ENCODE measurements around the gene RDX. TPM values are rescaled to one million over a fixed set of nuclear protein-coding genes. Genes with fewer than 3 reads are reported as not detected.
"Not testable (repeated sequence)": the region's sequence is repeated elsewhere in the genome, so short reads cannot be mapped to it uniquely, and the experiment has no call there.

Gene RDX
- total and polyA plus RNA-seq, 5 donors from 2014 or later, result 26.0 to 38.0 (median 28.9) TPM

DNA sequence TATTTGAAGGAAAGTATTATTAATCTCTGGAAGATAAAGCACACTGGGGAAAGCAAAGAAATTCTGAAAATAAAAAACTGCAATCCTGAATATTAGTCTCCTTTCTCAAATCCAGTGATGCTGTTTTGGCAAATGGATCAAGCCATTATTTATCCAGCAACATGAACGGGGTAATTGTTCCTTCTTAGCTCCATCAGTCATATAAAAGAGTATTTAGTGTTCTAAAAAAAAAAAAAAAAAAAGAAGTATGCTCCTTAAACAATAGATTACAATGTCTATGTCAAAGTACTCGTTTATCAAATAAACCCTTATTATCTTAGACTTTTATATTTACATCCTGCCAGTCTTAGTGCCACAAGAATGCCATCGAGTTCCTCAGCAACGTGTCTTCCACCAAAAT lies 1.3 kb downstream of the RDX start:
- no peaks in the 10 kb centered on the region for H3K27me3 ChIP-seq (ENCODE audit: control insufficient read depth, insufficient read depth, low read length)
- H3K36me3 ChIP-seq (ENCODE audit: control insufficient read depth, insufficient read depth, low read length), result no peaks in the 10 kb centered on the region
- peak overlapping the region in 2 of 3 donors; percentile 18 to 87 for H3K27ac Mint-ChIP-seq
- DNase-seq (no peak), ATAC-seq (ENCODE audit: low read depth in 2 of 2) (no peak)
- peak overlapping the region; percentile 91 for H3K4me3 ChIP-seq (ENCODE audit: low read depth, low read length)
- H3K4me3 Mint-ChIP-seq, result peak overlapping the region; percentile 89 to 98 (median 92)
- H3K4me1 Mint-ChIP-seq, result peaks cover 23 to 61% (median 52%) of the 10 kb centered on the region in 4 donors
- H3K27ac ChIP-seq (ENCODE audit: insufficient read depth, low read length, poor library complexity, severe bottlenecking), result no peak overlapping the region
- no peaks in the 10 kb centered on the region for H3K9me3 Mint-ChIP-seq
- peaks cover 6% of the 10 kb centered on the region for H3K36me3 Mint-ChIP-seq
- peaks cover 36% of the 10 kb centered on the region for H3K4me1 ChIP-seq (ENCODE audit: control insufficient read depth, insufficient read depth, low read length, poor library complexity, severe bottlenecking)
- no peaks in the 10 kb centered on the region for H3K9me3 ChIP-seq (ENCODE audit: control insufficient read depth in 2 of 2, low read length in 2 of 2)
- H3K27me3 Mint-ChIP-seq, result no peaks in the 10 kb centered on the region

DNA sequence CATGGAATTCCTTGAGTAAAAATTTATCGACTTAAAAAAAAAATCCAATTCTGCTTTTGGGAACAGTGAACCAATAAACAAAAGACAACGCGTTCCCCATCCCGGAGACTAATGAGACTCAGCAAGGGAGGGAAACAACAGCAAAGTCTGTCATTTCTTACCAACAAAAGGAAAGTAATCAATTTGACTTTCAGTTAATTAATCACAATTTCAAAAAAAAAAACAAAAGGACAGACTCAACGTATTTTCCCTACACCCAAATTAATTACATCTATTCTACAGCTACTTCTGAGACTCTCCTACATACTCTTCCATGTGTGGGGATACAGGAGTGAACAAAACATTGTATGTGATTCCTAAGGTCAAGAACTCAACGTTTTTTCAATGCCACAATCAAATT lies 1.9 kb downstream of the RDX start:
- H3K4me3 Mint-ChIP-seq, result peak overlapping the region; percentile 89 to 98 (median 92)
- H3K4me1 ChIP-seq (ENCODE audit: control insufficient read depth, insufficient read depth, low read length, poor library complexity, severe bottlenecking), result peaks cover 39% of the 10 kb centered on the region
- no peaks in the 10 kb centered on the region for H3K9me3 ChIP-seq (ENCODE audit: control insufficient read depth in 2 of 2, low read length in 2 of 2)
- no peaks in the 10 kb centered on the region for H3K36me3 ChIP-seq (ENCODE audit: control insufficient read depth, insufficient read depth, low read length)
- H3K27ac ChIP-seq (ENCODE audit: insufficient read depth, low read length, poor library complexity, severe bottlenecking), result no peak overlapping the region
- H3K36me3 Mint-ChIP-seq, result peaks cover 6% of the 10 kb centered on the region
- DNase-seq (no peak), ATAC-seq (ENCODE audit: low read depth in 2 of 2) (no peak)
- H3K27me3 ChIP-seq (ENCODE audit: control insufficient read depth, insufficient read depth, low read length), result no peaks in the 10 kb centered on the region
- peak overlapping the region; percentile 91 for H3K4me3 ChIP-seq (ENCODE audit: low read depth, low read length)
- H3K27ac Mint-ChIP-seq, result peak overlapping the region in 2 of 3 donors; percentile 66 to 84
- peaks cover 25 to 66% (median 55%) of the 10 kb centered on the region in 4 donors for H3K4me1 Mint-ChIP-seq
- no peaks in the 10 kb centered on the region for H3K9me3 Mint-ChIP-seq
- no peaks in the 10 kb centered on the region for H3K27me3 Mint-ChIP-seq

DNA sequence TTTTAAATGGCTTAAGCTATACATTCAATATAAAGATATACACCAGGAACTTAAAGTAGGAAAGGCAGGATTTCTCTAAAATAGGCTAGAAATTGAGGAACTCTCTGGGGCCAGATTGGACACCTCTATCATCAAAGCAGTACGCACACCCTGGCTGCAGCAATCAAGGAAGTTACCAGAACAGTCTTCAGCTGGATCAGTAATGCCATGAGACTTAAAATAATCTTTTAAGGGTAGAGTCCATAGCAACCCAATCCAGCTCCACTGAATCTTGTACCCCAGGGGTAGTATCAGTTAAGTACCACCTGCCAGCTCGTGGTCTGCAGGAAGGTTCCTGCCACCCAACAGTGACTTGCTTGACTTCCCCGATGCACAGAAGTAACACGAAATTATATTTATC lies 3.0 kb downstream of the RDX start:
- peaks cover 27 to 77% (median 60%) of the 10 kb centered on the region in 4 donors for H3K4me1 Mint-ChIP-seq

DNA sequence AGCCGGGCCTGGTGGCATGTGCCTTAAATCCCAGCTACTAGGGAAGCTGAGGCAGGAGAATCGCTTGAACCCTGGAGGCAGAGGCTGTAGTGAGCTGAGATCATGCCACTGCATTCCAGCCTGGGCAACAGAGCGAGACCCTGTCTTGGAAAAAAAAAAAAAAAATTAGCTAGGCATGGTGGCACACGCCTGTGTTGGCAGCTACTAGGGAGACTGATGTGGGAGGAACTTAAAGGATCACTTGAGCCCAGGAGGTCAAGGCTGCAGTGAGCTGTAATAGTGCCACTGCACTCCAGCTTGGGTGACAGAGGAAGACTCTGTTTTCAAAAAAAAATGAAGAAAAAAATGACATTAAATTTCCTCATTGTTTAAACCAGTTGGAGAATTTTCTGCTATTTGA lies 4.3 kb downstream of the RDX start:
- Mint-ChIP-seq H3K4me1 (peaks cover 31 to 83% (median 62%) of the 10 kb centered on the region in 4 donors), H3K27ac (peak overlapping the region in 1 of 3 donors; percentile 55)
- ATAC-seq (ENCODE audit: low read depth in 2 of 2); H3K36me3 Mint-ChIP-seq; H3K9me3 Mint-ChIP-seq; H3K27me3 Mint-ChIP-seq; H3K4me3 ChIP-seq (ENCODE audit: low read depth, low read length); H3K4me3 Mint-ChIP-seq; H3K9me3 ChIP-seq (ENCODE audit: control insufficient read depth in 2 of 2, low read length in 2 of 2); DNase-seq; H3K27ac ChIP-seq (ENCODE audit: insufficient read depth, low read length, poor library complexity, severe bottlenecking); H3K27me3 ChIP-seq (ENCODE audit: control insufficient read depth, insufficient read depth, low read length); H3K36me3 ChIP-seq (ENCODE audit: control insufficient read depth, insufficient read depth, low read length): not testable (repeated sequence)
- H3K4me1 ChIP-seq (ENCODE audit: control insufficient read depth, insufficient read depth, low read length, poor library complexity, severe bottlenecking), result peaks cover 50% of the 10 kb centered on the region

More for the DNA sequence above, 3.0 kb downstream of the RDX start:
- Histone ChIP-seq H3K36me3 (ENCODE audit: control insufficient read depth, insufficient read depth, low read length) (no peaks in the 10 kb centered on the region), H3K4me3 (ENCODE audit: low read depth, low read length) (peak overlapping the region; percentile 59), H3K27ac (ENCODE audit: insufficient read depth, low read length, poor library complexity, severe bottlenecking) (no peak overlapping the region), H3K9me3 (ENCODE audit: control insufficient read depth in 2 of 2, low read length in 2 of 2) (no peaks in the 10 kb centered on the region), H3K27me3 (ENCODE audit: control insufficient read depth, insufficient read depth, low read length) (no peaks in the 10 kb centered on the region), H3K4me1 (ENCODE audit: control insufficient read depth, insufficient read depth, low read length, poor library complexity, severe bottlenecking) (peaks cover 40% of the 10 kb centered on the region)
- Mint-ChIP-seq H3K9me3 (no peaks in the 10 kb centered on the region), H3K27me3 (no peaks in the 10 kb centered on the region), H3K27ac (peak overlapping the region; percentile 7 to 84 (median 38)), H3K36me3 (peaks cover 6% of the 10 kb centered on the region), H3K4me3 (peak overlapping the region; percentile 89 to 98 (median 92))
- DNase-seq (no peak), ATAC-seq (ENCODE audit: low read depth in 2 of 2) (no peak)

DNA sequence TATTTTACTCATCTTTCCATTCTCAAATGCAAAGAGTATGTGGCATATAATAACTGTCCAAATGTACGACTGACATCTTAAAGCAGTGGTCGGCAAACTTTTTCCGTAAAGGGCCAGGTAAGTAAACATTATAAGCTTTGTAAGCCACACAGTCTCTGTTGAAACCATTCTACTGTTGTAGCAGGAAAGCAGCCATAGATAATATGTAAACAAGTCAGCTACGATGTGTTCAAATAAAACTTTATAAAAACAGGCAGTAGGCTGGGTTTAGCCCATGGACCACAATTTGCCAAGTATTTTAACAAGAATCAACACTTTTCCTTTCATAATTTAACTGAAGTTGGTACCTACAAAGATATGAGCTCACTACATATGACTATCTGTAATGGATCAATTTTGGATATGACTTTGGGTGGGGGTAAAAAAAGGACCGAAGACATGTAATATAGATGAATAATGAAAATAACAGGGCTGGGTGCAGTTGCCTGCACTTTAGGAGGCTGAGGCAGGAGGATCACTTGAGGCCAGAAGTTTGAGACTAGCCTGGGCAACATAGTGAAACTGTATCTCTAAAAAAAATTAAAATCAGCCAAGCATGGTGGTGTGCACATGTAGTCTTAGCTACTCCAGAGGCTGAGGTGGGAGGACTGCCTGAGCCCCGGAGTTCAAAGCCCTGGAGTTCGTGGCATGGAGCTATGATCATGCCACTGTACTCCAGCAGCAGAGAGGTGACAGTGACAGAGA lies 5.7 kb downstream of the RDX start:
- peak overlapping the region in 3 of 4 donors; percentile 31 to 81 (median 77) for H3K4me3 Mint-ChIP-seq
- H3K27me3 Mint-ChIP-seq, result no peaks in the 10 kb centered on the region
- H3K4me1 Mint-ChIP-seq, result peaks cover 36 to 90% (median 67%) of the 10 kb centered on the region in 4 donors
- ATAC-seq (ENCODE audit: low read depth in 2 of 2), result no peak
- peaks cover 6% of the 10 kb centered on the region for H3K36me3 Mint-ChIP-seq
- no peak overlapping the region for H3K4me3 ChIP-seq (ENCODE audit: low read depth, low read length)
- no peaks in the 10 kb centered on the region for H3K36me3 ChIP-seq (ENCODE audit: control insufficient read depth, insufficient read depth, low read length)
- no peaks in the 10 kb centered on the region for H3K9me3 Mint-ChIP-seq
- peaks cover 48% of the 10 kb centered on the region for H3K4me1 ChIP-seq (ENCODE audit: control insufficient read depth, insufficient read depth, low read length, poor library complexity, severe bottlenecking)
- H3K27ac ChIP-seq (ENCODE audit: insufficient read depth, low read length, poor library complexity, severe bottlenecking), result no peak overlapping the region
- no peaks in the 10 kb centered on the region for H3K27me3 ChIP-seq (ENCODE audit: control insufficient read depth, insufficient read depth, low read length)
- no peaks in the 10 kb centered on the region for H3K9me3 ChIP-seq (ENCODE audit: control insufficient read depth in 2 of 2, low read length in 2 of 2)
- peak overlapping the region in 2 of 3 donors; percentile 40 to 49 for H3K27ac Mint-ChIP-seq
- no peak for DNase-seq

DNA sequence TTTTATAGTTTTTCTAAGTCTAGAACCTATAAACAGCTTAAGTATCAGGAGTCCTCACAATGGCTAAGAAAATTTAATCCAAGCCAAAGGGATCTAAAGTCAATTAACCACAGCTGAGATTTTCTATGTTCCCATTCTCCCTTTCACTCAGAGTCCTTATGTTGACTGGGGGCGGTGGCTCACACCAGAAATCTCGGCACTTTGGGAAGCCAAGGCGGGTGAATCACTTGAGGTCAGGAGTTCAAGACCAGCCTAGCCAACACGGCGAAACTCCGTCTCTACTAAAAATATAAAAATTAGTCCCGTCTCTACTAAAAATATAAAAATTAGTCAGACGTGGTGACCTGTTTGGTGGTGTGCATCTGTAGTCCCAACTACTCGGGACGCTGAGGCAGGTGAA lies 6.9 kb downstream of the RDX start:
- H3K9me3 Mint-ChIP-seq, result no peaks in the 10 kb centered on the region
- H3K4me3 ChIP-seq (ENCODE audit: low read depth, low read length), result no peak overlapping the region
- no peaks in the 10 kb centered on the region for H3K9me3 ChIP-seq (ENCODE audit: control insufficient read depth in 2 of 2, low read length in 2 of 2)
- no peaks in the 10 kb centered on the region for H3K27me3 ChIP-seq (ENCODE audit: control insufficient read depth, insufficient read depth, low read length)
- no peak overlapping the region for H3K27ac ChIP-seq (ENCODE audit: insufficient read depth, low read length, poor library complexity, severe bottlenecking)
- ATAC-seq (ENCODE audit: low read depth in 2 of 2), result no peak
- no peaks in the 10 kb centered on the region for H3K27me3 Mint-ChIP-seq
- H3K27ac Mint-ChIP-seq, result no peak overlapping the region
- no peaks in the 10 kb centered on the region for H3K36me3 ChIP-seq (ENCODE audit: control insufficient read depth, insufficient read depth, low read length)
- peaks cover 33 to 81% (median 57%) of the 10 kb centered on the region in 4 donors for H3K4me1 Mint-ChIP-seq
- DNase-seq, result no peak
- peaks cover 38% of the 10 kb centered on the region for H3K4me1 ChIP-seq (ENCODE audit: control insufficient read depth, insufficient read depth, low read length, poor library complexity, severe bottlenecking)
- H3K4me3 Mint-ChIP-seq, result peak overlapping the region in 1 of 4 donors; percentile 8
- H3K36me3 Mint-ChIP-seq, result peaks cover 6% of the 10 kb centered on the region

DNA sequence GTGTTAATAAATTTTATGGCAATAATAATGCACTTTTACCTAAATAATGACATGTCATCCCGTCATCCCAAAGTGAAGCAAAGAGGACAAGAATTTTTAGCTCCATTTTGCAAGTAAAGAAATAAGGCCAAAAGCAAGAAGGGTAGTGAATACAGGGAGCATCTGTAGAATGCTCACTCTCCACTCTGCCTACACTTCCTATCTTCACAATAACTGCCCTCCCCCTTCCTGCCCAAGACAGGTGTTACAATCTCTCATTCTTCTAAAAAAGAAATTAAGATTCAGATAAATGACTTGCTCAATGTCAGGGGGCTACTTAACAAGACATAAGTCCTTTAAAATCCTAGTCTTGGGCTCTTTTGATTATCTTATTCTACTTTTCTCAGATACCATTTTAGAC lies 8.9 kb downstream of the RDX start:
- Histone ChIP-seq H3K36me3 (ENCODE audit: control insufficient read depth, insufficient read depth, low read length) (no peaks in the 10 kb centered on the region), H3K27ac (ENCODE audit: insufficient read depth, low read length, poor library complexity, severe bottlenecking) (peak overlapping the region; percentile 30), H3K9me3 (ENCODE audit: control insufficient read depth in 2 of 2, low read length in 2 of 2) (no peaks in the 10 kb centered on the region), H3K4me3 (ENCODE audit: low read depth, low read length) (peak overlapping the region; percentile 47), H3K4me1 (ENCODE audit: control insufficient read depth, insufficient read depth, low read length, poor library complexity, severe bottlenecking) (peaks cover 21% of the 10 kb centered on the region), H3K27me3 (ENCODE audit: control insufficient read depth, insufficient read depth, low read length) (no peaks in the 10 kb centered on the region)
- ATAC-seq (ENCODE audit: low read depth in 2 of 2) (peak; percentile 50 to 57), DNase-seq (peak in 1 of 3 donors; percentile 54)
- no peaks in the 10 kb centered on the region for H3K27me3 Mint-ChIP-seq
- peak overlapping the region in 3 of 4 donors; percentile 6 to 41 (median 16) for H3K4me3 Mint-ChIP-seq
- H3K36me3 Mint-ChIP-seq, result peaks cover 6% of the 10 kb centered on the region
- H3K27ac Mint-ChIP-seq, result peak overlapping the region in 2 of 3 donors; percentile 69 to 70
- H3K9me3 Mint-ChIP-seq, result no peaks in the 10 kb centered on the region
- H3K4me1 Mint-ChIP-seq, result peaks cover 30 to 71% (median 49%) of the 10 kb centered on the region in 4 donors
